Erythroblast (primary cell): Measurements from ENCODE around the gene MAP2K3.

Experiments
- GATA1 ChIP-seq: IDR thresholded peaks from 2 replicates; pipeline ENCODE4 v1.6.1; 2011; ENCODE audit warnings: low read depth, mild to moderate bottlenecking, control low read depth, low read length, moderate library complexity
- POLR2A ChIP-seq: IDR thresholded peaks from 2 replicates; pipeline ENCODE4 v1.6.1; 2011; ENCODE audit warnings: mild to moderate bottlenecking, low read length

DNA sequence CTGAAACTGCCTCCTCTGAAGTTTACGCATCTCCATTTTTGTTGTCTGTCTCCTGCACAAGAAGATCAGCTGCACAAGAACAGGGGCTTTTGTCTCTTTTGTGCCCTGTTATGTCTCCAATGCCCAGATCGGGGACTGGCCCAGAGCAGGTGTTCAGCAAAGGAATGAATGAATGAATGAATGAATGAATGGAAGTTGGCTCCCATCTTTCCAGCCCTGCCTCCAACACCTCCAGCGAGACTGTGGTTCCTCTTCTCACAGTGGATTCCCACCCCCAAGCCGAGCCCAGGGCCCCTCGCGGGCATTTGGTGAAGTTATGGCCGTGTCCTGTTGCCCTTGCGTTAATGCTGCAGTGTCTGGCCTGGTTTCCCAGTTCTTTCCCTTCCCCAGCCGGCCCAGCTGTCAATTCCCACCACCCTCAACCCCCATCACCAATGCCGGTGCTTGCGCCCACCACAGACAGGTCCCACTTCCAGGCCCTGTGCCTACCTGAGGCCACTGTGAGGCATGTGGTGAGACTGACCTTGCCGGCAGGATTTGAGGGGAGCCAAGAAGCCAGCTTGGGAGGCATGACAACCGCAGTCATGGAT lies 70.4 kb downstream of the MAP2K3 start:
- TF ChIP-seq POLR2A (no peak), GATA1 (no peak)
